A549 (cell line): ENCODE measurements around the gene KIF1B. TPM values are rescaled to one million over a fixed set of nuclear protein-coding genes. Genes with fewer than 3 reads are reported as not detected.

ENCODE experiments used
- ATAC-seq, 2 experiments: fragments of 200-7000 bp in 1 of 2; fragments of >200 bp in 1 of 2; cut with Nextera tagmentation in 1 of 2; cut with Tn5 transposase in 1 of 2; 3 replicates each; pipeline versions ENCODE4 v1.8.0 to v1.9.1; 2018 to 2020; ENCODE audit warnings: mild to moderate bottlenecking in 1 of 2, moderate library complexity in 1 of 2
- CTCF ChIA-PET: fragments of 300-600 bp; sonication (Branson Sonifier 250); formaldehyde crosslinking; extraction: SDS; loops from one replicate; lab custom pipeline; 2021; ENCODE audit warnings: antibody characterized with exemption, inconsistent platforms; lab: Yijun Ruan, JAX
- POLR2A ChIA-PET: fragments of 350-600 bp; formaldehyde crosslinking; extraction: SDS; loops from one replicate; lab custom pipeline; 2021; ENCODE audit warnings: antibody characterized with exemption, inconsistent platforms; lab: Yijun Ruan, JAX
- DNase-seq, 2 experiments: peaks; one replicate each; pipeline versions ENCODE4 v3.0.0 to v3.0.0-alpha.2; 2011 to 2016; ENCODE audit warnings: low read depth in 1 of 2, low spot score in 1 of 2
- FAIRE-seq: peaks from 2 replicates; lab custom pipeline; 2011; peaks lifted over from hg19 to GRCh38; lab: Jason Lieb, UNC
- H3K27ac ChIP-seq, 2 experiments: fragments of >200 bp; sonication (Bioruptor Twin); formaldehyde crosslinking; 3 replicates each; pipeline ENCODE4 v1.5.1; 2016 to 2017
- H3K4me1 ChIP-seq: fragments of >200 bp; sonication (Bioruptor Twin); formaldehyde crosslinking; 3 replicates; pipeline ENCODE4 v1.6.1; 2016
- H3K4me2 ChIP-seq: fragments of >200 bp; sonication (Bioruptor Twin); formaldehyde crosslinking; 3 replicates; pipeline ENCODE4 v1.6.1; 2016
- H3K4me3 ChIP-seq: fragments of >200 bp; sonication (Bioruptor Twin); formaldehyde crosslinking; 3 replicates; pipeline ENCODE4 v1.5.1; 2016
- H3K9me3 ChIP-seq: fragments of >200 bp; sonication (Bioruptor Twin); formaldehyde crosslinking; 3 replicates; pipeline ENCODE4 v1.6.1; 2016
- CHD2 ChIP-seq: fragments of 150-350 bp; IDR thresholded peaks from 2 replicates; pipeline ENCODE4 v1.6.1; 2014; ENCODE audit warnings: low read length; ENCODE audit not compliant: partially characterized antibody
- ELK1 ChIP-seq: fragments of 150-350 bp; IDR thresholded peaks from 2 replicates; pipeline ENCODE4 v1.6.1; 2014; ENCODE audit warnings: low read depth, mild to moderate bottlenecking, low read length
- EP300 ChIP-seq, 2 experiments: fragments of >200 bp; sonication (Bioruptor Twin); formaldehyde crosslinking; IDR thresholded peaks; 2 replicates in 1 of 2; 3 replicates in 1 of 2; pipeline ENCODE4 v1.6.1; 2016 to 2017
- ESRRA ChIP-seq: fragments of 150-350 bp; IDR thresholded peaks from 2 replicates; pipeline ENCODE4 v1.6.1; 2014; ENCODE audit warnings: mild to moderate bottlenecking, low read length, borderline replicate concordance
- GATA3 ChIP-seq: IDR thresholded peaks from 2 replicates; pipeline ENCODE4 v1.6.1; 2012; ENCODE audit warnings: borderline replicate concordance
- HEYL ChIP-seq: fragments of 250-450 bp; sonication (Bioruptor Pico); IDR thresholded peaks from 2 replicates; pipeline ENCODE4 v1.8.0; 2021; ENCODE audit warnings: mild to moderate bottlenecking, moderate library complexity
- HMGXB4 ChIP-seq: fragments of 250-450 bp; sonication (Bioruptor Pico); IDR thresholded peaks from 2 replicates; pipeline ENCODE4 v1.5.0; 2021; ENCODE audit warnings: mild to moderate bottlenecking, moderate library complexity, borderline replicate concordance
- HOXA7 ChIP-seq: fragments of 250-450 bp; sonication (Bioruptor Pico); IDR thresholded peaks from 2 replicates; pipeline ENCODE4 v1.5.0; 2020; ENCODE audit warnings: mild to moderate bottlenecking, moderate library complexity
- HOXB13 ChIP-seq: fragments of 250-450 bp; sonication (Bioruptor Pico); IDR thresholded peaks from 2 replicates; pipeline ENCODE4 v1.5.0; 2020; ENCODE audit warnings: low read depth, mild to moderate bottlenecking, moderate library complexity
- HOXB5 ChIP-seq: fragments of 250-450 bp; sonication (Bioruptor Pico); IDR thresholded peaks from 2 replicates; pipeline ENCODE4 v1.5.0; 2020; ENCODE audit warnings: mild to moderate bottlenecking, moderate library complexity
- JUN ChIP-seq, 2 experiments: fragments of >200 bp; sonication (Bioruptor Twin); formaldehyde crosslinking; IDR thresholded peaks; 2 replicates in 1 of 2; 3 replicates in 1 of 2; pipeline ENCODE4 v1.6.1; 2016 to 2017
- KDM1A ChIP-seq: fragments of 200-600 bp; sonication (generic); IDR thresholded peaks from 2 replicates; pipeline ENCODE4 v1.6.1; 2016; ENCODE audit warnings: low read depth, mild to moderate bottlenecking
- KDM5A ChIP-seq: fragments of 200-600 bp; sonication (generic); IDR thresholded peaks from 2 replicates; pipeline ENCODE4 v1.6.1; 2016; ENCODE audit warnings: antibody characterized with exemption, mild to moderate bottlenecking
- MAX ChIP-seq: IDR thresholded peaks from 2 replicates; pipeline ENCODE4 v1.6.1; 2012
- MAZ ChIP-seq: fragments of 150-350 bp; IDR thresholded peaks from 2 replicates; pipeline ENCODE4 v1.6.1; 2014; ENCODE audit warnings: antibody characterized with exemption, low read depth, low read length, borderline replicate concordance
- MYC ChIP-seq: IDR thresholded peaks from 2 replicates; pipeline ENCODE4 v1.6.1; 2012; ENCODE audit warnings: mild to moderate bottlenecking, inconsistent platforms, low read length, improper control_type of control experiment, borderline replicate concordance
- NFE2L2 ChIP-seq: fragments of 150-350 bp; conservative IDR thresholded peaks from 2 replicates; pipeline ENCODE4 v1.6.1; 2014; ENCODE audit warnings: low read length
- NR3C1 ChIP-seq: fragments of >200 bp; sonication (Bioruptor Twin); formaldehyde crosslinking; IDR thresholded peaks from 3 replicates; pipeline ENCODE4 v1.6.1; 2017
- PHF8 ChIP-seq: fragments of 200-600 bp; sonication (generic); IDR thresholded peaks from 2 replicates; pipeline ENCODE4 v1.6.1; 2016; ENCODE audit warnings: low read depth, mild to moderate bottlenecking, antibody characterized with exemption, moderate library complexity, borderline replicate concordance
- RFX5 ChIP-seq: fragments of 450-650 bp; IDR thresholded peaks from 2 replicates; pipeline ENCODE4 v1.7.1; 2014; ENCODE audit warnings: antibody characterized with exemption, mild to moderate bottlenecking, moderate library complexity
- RNF2 ChIP-seq: fragments of 200-600 bp; sonication (generic); IDR thresholded peaks from 2 replicates; pipeline ENCODE4 v1.6.1; 2016; ENCODE audit warnings: low read depth, mild to moderate bottlenecking, antibody characterized with exemption, moderate library complexity, borderline replicate concordance
- SMC3 ChIP-seq: fragments of >200 bp; sonication (Bioruptor Twin); formaldehyde crosslinking; IDR thresholded peaks from 3 replicates; pipeline ENCODE4 v1.6.1; 2018; ENCODE audit warnings: inconsistent platforms
- ZFP36 ChIP-seq: fragments of 450-650 bp; IDR thresholded peaks from 2 replicates; pipeline ENCODE4 v1.6.1; 2014; ENCODE audit warnings: borderline replicate concordance; ENCODE audit not compliant: partially characterized antibody
- WGBS: methylation state at CpG from one replicate; pipeline ENCODE4 v1.1.6; 2017; ENCODE audit errors: missing lambda C conversion rate; 5-methylcytosine and 5-hydroxymethylcytosine counted together
- polyA plus RNA-seq, 4 experiments: library from polyadenylated mRNA; depleted of rRNA in 3 of 4; stranded (reverse); fragments of >200 nt; fragmentation: RNase III in 1 of 4; extraction: RNeasy Plus Mini Kit Qiagen cat#74134 plus additional on column Dnase treatment in 1 of 4; gene quantifications; 2 replicates in 3 of 4; 3 replicates in 1 of 4; pipeline ENCODE4 v1.2.3, GENCODE V29; 2011 to 2017
- TF ChIP-seq, protein P1 (sequence below): fragments of >200 bp; sonication (Bioruptor Twin); formaldehyde crosslinking; IDR thresholded peaks from 2 replicates; pipeline ENCODE4 v1.6.1; 2016

Gene KIF1B
- polyA plus RNA-seq, 2 of the 4 experiments (the other 2 are of a cell fraction) = 9.8 to 18.3 TPM

DNA sequence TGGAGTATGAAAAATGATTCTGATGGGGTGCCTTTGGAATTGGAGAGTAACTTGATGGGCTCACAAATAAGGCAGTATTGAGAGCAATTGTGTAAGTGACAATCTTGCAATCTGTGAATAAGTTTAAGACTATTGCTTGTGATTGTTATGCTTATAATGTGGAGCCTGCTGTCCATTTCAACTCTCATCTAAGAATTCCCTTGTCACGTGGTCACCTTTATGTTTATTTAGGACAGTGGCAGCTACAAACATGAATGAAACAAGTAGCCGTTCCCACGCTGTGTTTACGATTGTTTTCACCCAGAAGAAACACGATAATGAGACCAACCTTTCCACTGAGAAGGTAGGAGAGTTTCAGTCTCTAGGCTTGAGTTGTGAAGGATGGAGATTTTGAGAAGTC is 57.6 kb downstream of the KIF1B start:
- H3K4me3 ChIP-seq = no peak overlapping the region
- WGBS = 91% methylated on average over 5 of the region's 5 CpGs
- no peaks in the 10 kb centered on the region for H3K9me3 ChIP-seq
- TF ChIP-seq HEYL (CRISPR knock-in tag) (no peak), NFE2L2 (no peak), HMGXB4 (CRISPR knock-in tag) (no peak), CHD2 (no peak), JUN (IDR thresholded peaks at IDR 0.05) (no peak), MYC (no peak), ZFP36 (no peak), KDM5A (no peak), ESRRA (no peak)
- TF ChIP-seq, protein P1, sequence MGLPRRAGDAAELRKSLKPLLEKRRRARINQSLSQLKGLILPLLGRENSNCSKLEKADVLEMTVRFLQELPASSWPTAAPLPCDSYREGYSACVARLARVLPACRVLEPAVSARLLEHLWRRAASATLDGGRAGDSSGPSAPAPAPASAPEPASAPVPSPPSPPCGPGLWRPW = no peak
- H3K4me2 ChIP-seq = no peak overlapping the region
- FAIRE-seq (no peak), ATAC-seq (no peak), DNase-seq (no peak)
- H3K4me1 ChIP-seq = no peaks in the 10 kb centered on the region; the same call in 2 of the 3 replicates
- H3K27ac ChIP-seq = no peak overlapping the region
- POLR2A ChIA-PET = no interaction called here
- CTCF ChIA-PET = interaction anchor here (1.2 kb wide), 1 partner anchor 14 kb away, joined by 3 read pairs; no protein-coding TSS in a partner anchor

- no peak for ATAC-seq
- ChIA-PET POLR2A (no interaction called here), CTCF (interaction anchor here (1.6 kb wide), 1 partner anchor 61 kb away, joined by 6 read pairs; the partner anchor contains the start of gene KIF1B)
- 86% methylated on average over 2 of the region's 2 CpGs for WGBS
- Histone ChIP-seq H3K27ac (no peak overlapping the region), H3K4me2 (no peak overlapping the region), H3K4me1 (no peaks in the 10 kb centered on the region; the same call in 2 of the 3 replicates), H3K9me3 (no peaks in the 10 kb centered on the region), H3K4me3 (no peak overlapping the region)
- FAIRE-seq = no peak
- no peak for TF ChIP-seq HOXA7
- no peak for TF ChIP-seq HOXB13 (CRISPR knock-in tag)
- DNase-seq = no peak
Observed at GRCh38 chr1:10271090-10271489, 60.7 kb downstream of the KIF1B start.

GRCh38 chr1:10271869-10272268 is 61.5 kb downstream of the KIF1B start:
- no peak for TF ChIP-seq MAX
- TF ChIP-seq, protein P1 = no peak
- no peak for TF ChIP-seq PHF8
- no peak for TF ChIP-seq HOXB5 (CRISPR knock-in tag)
- TF ChIP-seq MAZ = no peak
- no peak for TF ChIP-seq SMC3
- no peak for TF ChIP-seq JUN (IDR thresholded peaks at IDR 0.05)
- no peak for TF ChIP-seq KDM1A
- Histone ChIP-seq H3K4me2 (no peak overlapping the region), H3K4me1 (no peaks in the 10 kb centered on the region; the same call in 2 of the 3 replicates), H3K9me3 (no peaks in the 10 kb centered on the region), H3K27ac (no peak overlapping the region), H3K4me3 (no peak overlapping the region)
- POLR2A ChIA-PET = no interaction called here
- 90% methylated on average over 2 of the region's 2 CpGs for WGBS
- FAIRE-seq (no peak), ATAC-seq (no peak), DNase-seq (no peak)
- CTCF ChIA-PET = no interaction called here

DNA sequence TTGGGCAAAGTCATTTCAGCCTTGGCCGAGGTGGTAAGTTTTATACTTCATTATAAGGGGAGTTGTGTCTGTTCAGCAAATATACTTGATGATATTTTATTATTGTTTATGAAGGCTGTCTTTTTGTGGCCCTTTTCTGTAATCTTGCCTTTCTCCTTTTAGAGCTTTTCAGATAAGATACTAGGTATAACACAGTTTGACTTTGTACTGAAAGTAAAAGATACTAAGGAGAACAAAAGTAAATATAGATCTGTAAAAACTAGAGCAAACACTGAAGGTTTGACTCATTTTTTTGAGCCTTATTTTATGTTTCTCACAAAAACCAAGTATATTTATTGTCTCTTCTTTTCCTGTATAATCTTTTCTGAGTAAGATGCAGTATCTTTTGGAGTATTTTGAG is 61.9 kb downstream of the KIF1B start:
- ATAC-seq = no peak
- 85% methylated on average over 1 of the region's 1 CpG for WGBS
- ChIA-PET CTCF (no interaction called here), POLR2A (no interaction called here)
- H3K4me2 ChIP-seq = no peak overlapping the region
- no peak for DNase-seq
- H3K4me1 ChIP-seq = no peaks in the 10 kb centered on the region; the same call in 2 of the 3 replicates
- no peak for FAIRE-seq
- H3K9me3 ChIP-seq = no peaks in the 10 kb centered on the region
- H3K4me3 ChIP-seq = no peak overlapping the region
- H3K27ac ChIP-seq = no peak overlapping the region
- TF ChIP-seq, protein P1 = no peak
- TF ChIP-seq RFX5 (no peak), NR3C1 (no peak), ELK1 (no peak), JUN (IDR thresholded peaks at IDR 0.05) (no peak), GATA3 (no peak), ZFP36 (no peak), EP300 (IDR thresholded peaks at IDR 0.05) (no peak), HOXA7 (no peak), RNF2 (no peak), HMGXB4 (CRISPR knock-in tag) (no peak), MAZ (no peak)
